CD4-positive, alpha-beta memory T cell (primary cell): ENCODE measurements around the gene CMTM5. TPM values are rescaled to one million over a fixed set of nuclear protein-coding genes. Genes with fewer than 3 reads are reported as not detected.
"Not testable (repeated sequence)": the region's sequence is repeated elsewhere in the genome, so short reads cannot be mapped to it uniquely, and the experiment has no call there.

Source experiments
- CTCF ChIA-PET: fragments of 350-600 bp; sonication (Branson Sonifier 250); formaldehyde crosslinking; loops from one replicate; lab custom pipeline; 2021; ENCODE audit warnings: inconsistent platforms; ENCODE audit not compliant: partially characterized antibody; lab: Charles Lee
- POLR2A ChIA-PET: fragments of 350-600 bp; sonication (Branson Sonifier 250); formaldehyde crosslinking; loops from one replicate; lab custom pipeline; 2021; ENCODE audit not compliant: partially characterized antibody; lab: Charles Lee
- DNase-seq, 5 donors: peaks; one replicate each; pipeline versions ENCODE4 v3.0.0 to v3.0.0-alpha.2; 2020 to 2022; ENCODE audit warnings: mixed read lengths in 1 of 5
- H3K27ac ChIP-seq: one replicate; pipeline ENCODE4 v1.7.0; 2013; ENCODE audit warnings: low read depth, low read length
- H3K27me3 ChIP-seq: 2 replicates; pipeline ENCODE4 v1.7.0; 2013; ENCODE audit warnings: mild to moderate bottlenecking, low read length, moderate library complexity; ENCODE audit not compliant: insufficient read depth
- H3K36me3 ChIP-seq: 2 replicates; pipeline ENCODE4 v1.7.0; 2013; ENCODE audit warnings: mild to moderate bottlenecking, low read length, moderate library complexity; ENCODE audit not compliant: insufficient read depth
- H3K4me1 ChIP-seq: 2 replicates; pipeline ENCODE4 v1.7.0; 2013; ENCODE audit warnings: mild to moderate bottlenecking, low read length, moderate library complexity; ENCODE audit not compliant: insufficient read depth
- H3K4me3 ChIP-seq, 2 donors: one replicate each; pipeline ENCODE4 v1.7.0; 2013; ENCODE audit warnings: low read length in 2 of 2, mild to moderate bottlenecking in 1 of 2
- H3K9me3 ChIP-seq, 2 donors: one replicate each; pipeline ENCODE4 v1.7.0; 2013; ENCODE audit warnings: low read length in 2 of 2, control low read depth in 1 of 2; ENCODE audit not compliant: control insufficient read depth in 1 of 2
- H3K27ac Mint-ChIP-seq, 7 donors: one replicate each; pipeline ENCODE4 v1.8.0; 2020 to 2021; ENCODE audit warnings: mixed read lengths in 7 of 7, mild to moderate bottlenecking in 6 of 7, inconsistent platforms in 3 of 7, moderate library complexity in 3 of 7
- H3K27me3 Mint-ChIP-seq, 2 donors: one replicate each; pipeline ENCODE4 v1.8.0; 2020 to 2021; ENCODE audit warnings: mixed read lengths in 2 of 2
- H3K36me3 Mint-ChIP-seq, 2 donors: one replicate each; pipeline ENCODE4 v1.8.0; 2020 to 2021; ENCODE audit warnings: mixed read lengths in 2 of 2, inconsistent platforms in 1 of 2, mild to moderate bottlenecking in 1 of 2
- H3K4me1 Mint-ChIP-seq, 4 donors: one replicate each; pipeline ENCODE4 v1.8.0; 2020 to 2021; ENCODE audit warnings: mixed read lengths in 4 of 4, mild to moderate bottlenecking in 1 of 4
- H3K4me3 Mint-ChIP-seq, 8 donors: one replicate each; pipeline ENCODE4 v1.8.0; 2020 to 2021; ENCODE audit warnings: mixed read lengths in 8 of 8, mild to moderate bottlenecking in 7 of 8, moderate library complexity in 6 of 8, inconsistent platforms in 3 of 8
- H3K9me3 Mint-ChIP-seq, 8 donors: one replicate each; pipeline ENCODE4 v1.8.0; 2020 to 2021; ENCODE audit warnings: mixed read lengths in 8 of 8, mild to moderate bottlenecking in 5 of 8, inconsistent platforms in 3 of 8, moderate library complexity in 1 of 8
- intact Hi-C: fragments of 100-400 bp; cut with micrococcal nuclease; formaldehyde crosslinking; loops from one replicate; pipeline ENCODE4 v1.15.1; 2023
- polyA plus RNA-seq, 2 donors: library from polyadenylated mRNA; unstranded; fragments of 300-500 nt; fragmentation: Illumina TruSeq; gene quantifications; one replicate each; pipeline ENCODE4 v1.2.3, GENCODE V29; 2021
- total RNA-seq, 2 experiments: library from RNA; stranded (reverse); gene quantifications; one replicate each; pipeline ENCODE4 v1.2.3, GENCODE V29; 2021

CMTM5 gene
- total and polyA plus RNA-seq, 4 experiments from 2014 or later, result not detected

GRCh38 chr14:23387916-23388882, 11.4 kb downstream of the CMTM5 start:
- POLR2A ChIA-PET, result no interaction called here
- no peaks in the 10 kb centered on the region for H3K4me1 ChIP-seq
- intact Hi-C loops, result no loop called here
- Mint-ChIP-seq H3K4me3 (no peak overlapping the region), H3K27ac (no peak overlapping the region), H3K4me1 (no peaks in the 10 kb centered on the region), H3K9me3 (no peaks in the 10 kb centered on the region), H3K36me3 (no peaks in the 10 kb centered on the region), H3K27me3 (peaks cover 2 to 19% of the 10 kb centered on the region in 2 donors)
- H3K36me3 ChIP-seq, result no peaks in the 10 kb centered on the region
- DNase-seq, result no peak
- CTCF ChIA-PET, result interaction anchor here (0.6 to 1.3 kb wide), 3 partner anchors 9 to 294 kb away, joined by 3 to 8 read pairs (median 3); no protein-coding TSS in a partner anchor
- no peak overlapping the region for H3K4me3 ChIP-seq
- H3K27me3 ChIP-seq, result no peaks in the 10 kb centered on the region
- no peak overlapping the region for H3K27ac ChIP-seq
- no peaks in the 10 kb centered on the region for H3K9me3 ChIP-seq

GRCh38 chr14:23388996-23389395, 12.2 kb downstream of the CMTM5 start:
- no peaks in the 10 kb centered on the region for H3K9me3 Mint-ChIP-seq
- ChIA-PET CTCF (interaction anchor here (0.6 to 1.3 kb wide), 2 partner anchors 9 to 295 kb away, joined by 3 to 8 read pairs; no protein-coding TSS in a partner anchor), POLR2A (no interaction called here)
- Histone ChIP-seq H3K9me3 (no peaks in the 10 kb centered on the region), H3K36me3 (no peaks in the 10 kb centered on the region), H3K27me3 (no peaks in the 10 kb centered on the region), H3K4me3 (no peak overlapping the region), H3K4me1 (no peaks in the 10 kb centered on the region), H3K27ac (no peak overlapping the region)
- H3K27ac Mint-ChIP-seq, result peak overlapping the region in 1 of 7 donors; percentile 25
- intact Hi-C loops, result no loop called here
- DNase-seq, result no peak
- no peak overlapping the region for H3K4me3 Mint-ChIP-seq
- peaks cover 2 to 19% of the 10 kb centered on the region in 2 donors for H3K27me3 Mint-ChIP-seq
- no peaks in the 10 kb centered on the region for H3K4me1 Mint-ChIP-seq
- no peaks in the 10 kb centered on the region for H3K36me3 Mint-ChIP-seq

GRCh38 chr14:23389396-23389795, 12.6 kb downstream of the CMTM5 start:
- no peaks in the 10 kb centered on the region for H3K36me3 ChIP-seq
- H3K27ac Mint-ChIP-seq, result no peak overlapping the region
- POLR2A ChIA-PET, result no interaction called here

GRCh38 chr14:23389871-23390270, 13.0 kb downstream of the CMTM5 start:
- H3K27ac ChIP-seq, H3K4me3 Mint-ChIP-seq, H3K27me3 ChIP-seq, DNase-seq, H3K4me1 ChIP-seq, CTCF ChIA-PET, H3K9me3 ChIP-seq, H3K27ac Mint-ChIP-seq, H3K4me1 Mint-ChIP-seq, H3K36me3 Mint-ChIP-seq, H3K4me3 ChIP-seq, H3K36me3 ChIP-seq, H3K9me3 Mint-ChIP-seq, POLR2A ChIA-PET, intact Hi-C loops: not testable (repeated sequence)
- peaks cover 2 to 15% of the 10 kb centered on the region in 2 donors for H3K27me3 Mint-ChIP-seq

More at GRCh38 chr14:23389396-23389795, 12.6 kb downstream of the CMTM5 start:
- H3K27me3 ChIP-seq, result no peaks in the 10 kb centered on the region
- Mint-ChIP-seq H3K9me3 (no peaks in the 10 kb centered on the region), H3K4me1 (no peaks in the 10 kb centered on the region), H3K27me3 (peaks cover 2 to 18% of the 10 kb centered on the region in 2 donors), H3K36me3 (no peaks in the 10 kb centered on the region), H3K4me3 (no peak overlapping the region)
- intact Hi-C loops, result no loop called here
- no peaks in the 10 kb centered on the region for H3K9me3 ChIP-seq
- no peak overlapping the region for H3K27ac ChIP-seq
- no peak for DNase-seq
- H3K4me1 ChIP-seq, result no peaks in the 10 kb centered on the region
- CTCF ChIA-PET, result interaction anchor here (1.3 kb wide), 1 partner anchor 10 kb away, joined by 8 read pairs; no protein-coding TSS in a partner anchor
- H3K4me3 ChIP-seq, result no peak overlapping the region

- H3K4me3 Mint-ChIP-seq, result no peak overlapping the region
- H3K9me3 Mint-ChIP-seq, result no peaks in the 10 kb centered on the region
- CTCF ChIA-PET, result interaction anchor here (2.8 kb wide), 1 partner anchor 12 kb away, joined by 11 read pairs; no protein-coding TSS in a partner anchor
- peaks cover 0 to 12% of the 10 kb centered on the region in 2 donors for H3K27me3 Mint-ChIP-seq
- no peaks in the 10 kb centered on the region for H3K36me3 Mint-ChIP-seq
- no peak overlapping the region for H3K27ac ChIP-seq
- no peaks in the 10 kb centered on the region for H3K36me3 ChIP-seq
- no peak for DNase-seq
- intact Hi-C loops, result no loop called here
- no peaks in the 10 kb centered on the region for H3K4me1 Mint-ChIP-seq
- POLR2A ChIA-PET, result no interaction called here
- no peaks in the 10 kb centered on the region for H3K4me1 ChIP-seq
- peak overlapping the region in 1 of 7 donors; percentile 44 for H3K27ac Mint-ChIP-seq
- no peaks in the 10 kb centered on the region for H3K27me3 ChIP-seq
- H3K4me3 ChIP-seq, result no peak overlapping the region
- H3K9me3 ChIP-seq, result no peaks in the 10 kb centered on the region
Measured at GRCh38 chr14:23392613-23393012, 15.8 kb downstream of the CMTM5 start.

- Mint-ChIP-seq H3K27me3 (peaks cover 2 to 9% of the 10 kb centered on the region in 2 donors), H3K9me3 (no peaks in the 10 kb centered on the region), H3K4me3 (peak overlapping the region in 1 of 8 donors; percentile 49), H3K36me3 (no peaks in the 10 kb centered on the region), H3K27ac (no peak overlapping the region), H3K4me1 (no peaks in the 10 kb centered on the region)
- no peaks in the 10 kb centered on the region for H3K36me3 ChIP-seq
- H3K27me3 ChIP-seq, result no peaks in the 10 kb centered on the region
- no peaks in the 10 kb centered on the region for H3K9me3 ChIP-seq
- H3K4me3 ChIP-seq, result no peak overlapping the region
- POLR2A ChIA-PET, result no interaction called here
- H3K4me1 ChIP-seq, result no peaks in the 10 kb centered on the region
- H3K27ac ChIP-seq, result no peak overlapping the region
- intact Hi-C loops, result no loop called here
- DNase-seq, result no peak
- CTCF ChIA-PET, result no interaction called here
Measured at GRCh38 chr14:23396126-23396525, 19.3 kb downstream of the CMTM5 start.

- Histone ChIP-seq H3K4me1 (no peaks in the 10 kb centered on the region), H3K36me3 (no peaks in the 10 kb centered on the region), H3K4me3 (no peak overlapping the region), H3K9me3 (no peaks in the 10 kb centered on the region), H3K27me3 (no peaks in the 10 kb centered on the region), H3K27ac (no peak overlapping the region)
- no peak overlapping the region for H3K4me3 Mint-ChIP-seq
- H3K27me3 Mint-ChIP-seq, result peaks cover 2 to 10% of the 10 kb centered on the region in 2 donors
- ChIA-PET POLR2A (no interaction called here), CTCF (no interaction called here)
- H3K9me3 Mint-ChIP-seq, result no peaks in the 10 kb centered on the region
- H3K27ac Mint-ChIP-seq, result no peak overlapping the region
- H3K36me3 Mint-ChIP-seq, result no peaks in the 10 kb centered on the region
- intact Hi-C loops, result no loop called here
- H3K4me1 Mint-ChIP-seq, result no peaks in the 10 kb centered on the region
- no peak for DNase-seq
Measured at GRCh38 chr14:23396781-23397407, 20.0 kb downstream of the CMTM5 start.
